Measurements from ENCODE around the gene ATRX. TPM values are rescaled to one million over a fixed set of nuclear protein-coding genes. Genes with fewer than 3 reads are reported as not detected.
A peak's percentile ranks its signal among the peaks of the same experiment; 100 is the strongest.
"Not testable (repeated sequence)": the region's sequence is repeated elsewhere in the genome, so short reads cannot be mapped to it uniquely, and the experiment has no call there.

ATRX gene
- total and polyA plus RNA-seq, 2 experiments from 2014 or later, result 72.5 to 76.0 TPM

DNA sequence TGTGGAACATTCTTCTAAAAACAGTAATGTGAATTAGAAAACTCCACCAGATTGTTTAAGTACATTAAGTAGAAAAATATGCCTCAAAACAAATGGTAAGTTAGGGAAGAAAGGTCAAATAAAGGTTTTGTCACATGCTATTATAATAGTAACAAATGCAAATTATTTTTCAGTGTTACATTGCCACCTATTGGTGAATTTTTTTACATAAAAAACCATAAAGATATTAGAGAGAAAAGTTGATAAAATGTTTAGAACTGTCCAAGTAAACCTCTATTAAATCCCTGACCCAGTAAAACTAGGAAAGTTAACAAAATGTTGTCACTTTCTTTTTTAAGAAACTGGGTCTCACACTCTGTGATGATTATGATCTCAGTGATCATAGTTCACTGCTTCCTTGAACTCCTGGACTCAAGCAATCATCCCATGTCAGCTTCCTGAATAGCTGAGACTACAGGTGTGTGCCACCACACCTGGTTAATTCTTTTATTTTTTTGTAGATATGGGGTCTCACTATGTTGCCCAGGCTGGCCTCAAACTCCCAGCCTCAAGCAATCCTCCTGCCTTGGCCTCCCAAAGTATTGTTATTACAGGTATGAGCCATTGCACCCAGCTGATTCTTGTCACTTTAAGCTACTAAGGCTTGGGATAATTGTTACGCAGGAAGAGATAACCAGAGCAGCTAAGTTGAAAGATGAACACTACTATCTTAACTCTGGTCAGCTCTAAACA is 157.6 kb downstream of the ATRX start:
- Histone ChIP-seq H3K4me1 (ENCODE audit: low read depth) (no peaks in the 10 kb centered on the region), H3K4me3 (no peak overlapping the region), H3K27ac (no peak overlapping the region), H3K9me3 (ENCODE audit: low read depth) (no peaks in the 10 kb centered on the region), H3K36me3 (no peaks in the 10 kb centered on the region), H3K27me3 (no peaks in the 10 kb centered on the region)
- TF ChIP-seq CTCF (IDR thresholded peaks at IDR 0.05; ENCODE audit: low read depth, low read length), result no peak
- DNase-seq (ENCODE audit: low read depth in 1 of 2, low spot score in 1 of 2), result peak in 1 of 2 donors; percentile 6

DNA sequence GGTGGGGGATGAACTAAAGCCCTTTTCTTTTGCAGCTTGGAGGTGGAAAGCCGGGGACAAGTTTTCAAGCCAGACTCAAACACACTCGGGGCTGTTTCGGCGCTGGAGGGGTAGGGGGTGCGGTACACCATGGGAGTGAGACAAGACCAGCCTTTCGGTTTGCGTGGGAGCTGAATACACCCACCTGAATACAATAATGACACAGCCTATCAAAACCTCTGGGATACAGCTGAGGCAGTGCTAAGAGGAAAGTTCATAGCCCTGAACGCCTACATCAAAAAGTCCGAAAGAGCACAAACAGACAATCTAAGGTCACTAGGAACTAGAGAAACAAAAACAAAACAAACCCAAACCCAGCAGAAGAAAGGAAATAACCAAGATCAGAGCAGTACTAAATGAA is 163.3 kb downstream of the ATRX start:
- no peak for TF ChIP-seq CTCF (IDR thresholded peaks at IDR 0.05; ENCODE audit: low read depth, low read length)
- Histone ChIP-seq H3K27ac (no peak overlapping the region), H3K4me1 (ENCODE audit: low read depth) (no peaks in the 10 kb centered on the region), H3K36me3 (peaks cover 8% of the 10 kb centered on the region), H3K4me3 (no peak overlapping the region), H3K9me3 (ENCODE audit: low read depth) (no peaks in the 10 kb centered on the region), H3K27me3 (no peaks in the 10 kb centered on the region)
- no peak for DNase-seq (ENCODE audit: low read depth in 1 of 2, low spot score in 1 of 2)

DNA sequence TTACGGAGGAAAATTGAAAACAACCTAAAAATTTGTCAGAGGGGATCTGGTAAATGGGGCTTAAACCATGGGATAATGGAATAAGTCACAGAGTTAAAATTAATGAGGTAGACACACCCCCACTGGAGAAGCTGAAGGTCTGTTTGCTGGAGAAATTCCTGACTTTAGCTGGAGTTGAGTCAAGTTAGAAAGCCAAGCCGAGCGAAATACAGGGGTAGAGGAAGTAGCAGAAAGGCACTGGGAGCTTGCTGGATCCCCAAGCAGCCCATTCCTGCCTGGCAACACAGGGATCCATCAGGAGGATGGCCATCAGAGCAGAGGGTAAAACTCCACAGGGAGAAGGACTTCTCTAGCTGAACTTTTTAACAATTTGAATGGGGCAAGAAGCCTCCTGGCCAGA is 163.8 kb downstream of the ATRX start:
- no peak overlapping the region for H3K27ac ChIP-seq
- no peak overlapping the region for H3K4me3 ChIP-seq
- H3K36me3 ChIP-seq, result peaks cover 8% of the 10 kb centered on the region
- H3K27me3 ChIP-seq, result no peaks in the 10 kb centered on the region
- no peak for DNase-seq (ENCODE audit: low read depth in 1 of 2, low spot score in 1 of 2)
- no peaks in the 10 kb centered on the region for H3K9me3 ChIP-seq (ENCODE audit: low read depth)
- no peak for TF ChIP-seq CTCF (IDR thresholded peaks at IDR 0.05; ENCODE audit: low read depth, low read length)
- no peaks in the 10 kb centered on the region for H3K4me1 ChIP-seq (ENCODE audit: low read depth)

- not testable (repeated sequence) for H3K36me3 ChIP-seq; DNase-seq (ENCODE audit: low read depth in 1 of 2, low spot score in 1 of 2); H3K4me3 ChIP-seq; H3K27ac ChIP-seq; H3K9me3 ChIP-seq (ENCODE audit: low read depth); H3K4me1 ChIP-seq (ENCODE audit: low read depth); H3K27me3 ChIP-seq
Observed at GRCh38 chrX:77621453-77621852, 164.6 kb downstream of the ATRX start.

DNA sequence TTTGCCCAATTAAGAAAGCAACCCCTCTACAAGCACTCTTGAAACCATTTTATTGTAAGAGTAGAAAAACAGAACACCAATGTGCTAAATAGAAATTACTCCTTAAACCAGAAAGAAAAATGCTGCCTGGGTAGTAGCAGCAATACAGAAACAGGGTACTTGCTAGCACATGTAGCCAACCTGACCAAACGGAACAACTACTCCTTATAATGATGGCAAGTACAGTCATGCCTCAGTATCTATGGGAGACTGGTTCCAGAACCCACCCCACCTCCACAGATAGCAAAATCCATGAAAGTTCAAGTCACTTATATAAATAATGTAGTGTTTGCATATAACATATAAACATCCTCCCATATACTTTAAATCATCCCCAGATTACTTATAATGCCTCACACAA is 168.8 kb downstream of the ATRX start:
- no peak for TF ChIP-seq CTCF (IDR thresholded peaks at IDR 0.05; ENCODE audit: low read depth, low read length)
- DNase-seq (ENCODE audit: low read depth in 1 of 2, low spot score in 1 of 2), result no peak
- Histone ChIP-seq H3K4me3 (no peak overlapping the region), H3K27me3 (no peaks in the 10 kb centered on the region), H3K27ac (no peak overlapping the region), H3K4me1 (ENCODE audit: low read depth) (no peaks in the 10 kb centered on the region), H3K36me3 (peaks cover 8% of the 10 kb centered on the region), H3K9me3 (ENCODE audit: low read depth) (no peaks in the 10 kb centered on the region)

GRCh38 chrX:77603635-77604336 is 182.2 kb downstream of the ATRX start:
- Histone ChIP-seq H3K27ac (no peak overlapping the region), H3K9me3 (ENCODE audit: low read depth) (no peaks in the 10 kb centered on the region), H3K27me3 (no peaks in the 10 kb centered on the region), H3K36me3 (no peaks in the 10 kb centered on the region), H3K4me3 (no peak overlapping the region), H3K4me1 (ENCODE audit: low read depth) (no peaks in the 10 kb centered on the region)
- no peak for TF ChIP-seq CTCF (IDR thresholded peaks at IDR 0.05; ENCODE audit: low read depth, low read length)
- DNase-seq (ENCODE audit: low read depth in 1 of 2, low spot score in 1 of 2), result no peak

Data from cardiac muscle cell (in vitro differentiated cells and primary cell).